Putamen (tissue), 1 donor: ENCODE data around the gene SCAP.
A peak's percentile ranks its signal among the peaks of the same experiment; 100 is the strongest.
"Not testable (repeated sequence)": the region's sequence is repeated elsewhere in the genome, so short reads cannot be mapped to it uniquely, and the experiment has no call there.

ENCODE experiments used
- DNase-seq: peaks from one replicate; pipeline ENCODE4 v3.0.0-alpha.2; 2016; ENCODE audit warnings: low spot score

SCAP gene

GRCh38 chr3:47394881-47395280, 80.9 kb downstream of the SCAP start:
- no peak for DNase-seq

DNA sequence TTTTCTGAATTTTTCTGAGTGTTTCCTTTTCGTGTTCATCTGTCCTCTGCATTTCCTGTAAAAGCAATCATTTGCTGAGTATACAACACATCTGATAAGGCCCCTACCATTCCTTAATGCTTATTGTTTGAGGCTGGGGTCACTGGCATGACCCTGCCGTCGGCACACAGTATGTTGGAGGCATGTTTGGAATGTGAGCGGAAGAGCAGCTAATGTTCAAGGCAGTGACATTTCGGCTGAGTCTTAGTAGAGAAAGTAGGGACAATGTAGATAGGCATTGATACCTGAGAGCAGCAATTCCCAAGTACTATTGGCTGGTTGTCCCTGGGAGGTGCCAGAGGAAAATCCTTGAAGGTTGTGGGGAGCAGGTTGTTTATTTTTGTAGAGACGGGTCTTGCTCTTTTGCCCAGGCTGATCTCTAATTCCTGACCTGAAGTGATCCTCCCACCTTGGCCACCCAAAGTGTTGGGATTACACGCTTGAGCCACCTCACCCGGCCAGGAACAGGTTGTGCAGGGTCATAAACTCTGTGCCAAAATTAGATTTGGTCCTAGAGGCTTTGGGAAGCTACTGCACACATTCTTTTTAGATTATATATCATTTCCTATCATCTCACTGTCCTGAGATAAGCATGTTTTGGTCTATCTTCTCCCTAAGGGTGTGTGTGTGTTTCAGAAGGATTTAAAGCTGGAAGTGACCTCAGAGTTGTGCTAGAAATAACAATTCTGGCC, 81.4 kb downstream of the SCAP start:
- DNase-seq, result no peak

DNA sequence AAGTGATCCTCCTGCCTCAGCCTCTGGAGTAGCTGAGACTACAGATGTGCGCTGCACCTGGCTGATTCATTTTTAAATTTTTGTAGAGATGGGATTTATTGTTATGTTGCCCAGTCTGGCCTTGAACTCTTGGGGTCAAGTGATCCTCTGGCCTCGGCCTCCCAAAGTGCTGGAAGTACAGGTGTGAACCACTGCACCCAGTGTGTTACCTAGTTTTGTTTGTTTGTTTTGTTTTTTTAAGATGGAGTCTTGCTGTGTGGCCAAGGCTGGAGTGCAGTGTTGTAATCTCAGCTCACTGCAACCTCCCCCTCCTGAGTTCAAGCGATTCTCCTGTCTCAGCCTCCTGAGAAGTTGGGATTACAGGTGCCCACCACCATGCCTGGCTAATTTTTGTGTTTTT, 82.8 kb downstream of the SCAP start:
- no peak for DNase-seq

DNA sequence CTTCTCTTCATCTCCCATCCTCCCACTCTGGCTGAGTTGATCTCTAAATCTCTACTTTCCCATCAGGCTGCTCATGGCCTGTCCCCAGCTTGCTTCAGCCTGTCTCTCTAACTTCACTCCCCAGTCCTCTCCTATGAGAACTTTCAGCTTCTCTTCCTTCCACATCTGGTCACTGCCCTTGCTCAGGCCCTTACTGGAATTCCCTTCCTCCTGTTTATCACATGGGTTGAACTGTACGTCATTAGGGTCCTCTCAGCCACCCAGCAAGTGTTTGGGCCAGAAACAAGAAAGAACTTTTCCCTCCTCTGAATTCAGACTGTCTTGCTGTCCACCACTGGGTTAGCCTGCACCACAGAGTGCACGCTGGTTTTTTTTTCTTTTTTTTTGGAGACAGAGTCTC, 89.9 kb downstream of the SCAP start:
- DNase-seq, result no peak

DNA sequence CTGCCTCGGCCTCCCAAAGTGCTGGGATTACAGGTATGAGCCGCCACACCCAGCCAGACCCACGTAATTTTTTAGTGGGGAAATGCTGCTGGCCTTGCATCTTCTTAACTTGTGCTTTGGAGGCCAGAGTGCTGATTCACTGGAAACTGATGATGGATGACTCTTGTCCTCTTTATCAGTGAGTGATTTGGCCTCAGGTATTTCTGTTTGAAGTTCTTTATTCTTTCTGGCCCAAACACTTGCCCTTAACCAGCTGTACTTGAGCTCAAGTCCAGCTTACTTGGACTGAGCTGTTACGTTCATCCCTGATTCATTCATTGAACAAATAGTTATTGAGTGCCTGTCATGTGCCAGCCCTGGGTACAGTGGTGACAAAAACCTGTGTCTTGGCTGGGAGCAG, 90.7 kb downstream of the SCAP start:
- DNase-seq, result no peak

GRCh38 chr3:47384425-47384824, 91.3 kb downstream of the SCAP start:
- DNase-seq, result no peak

GRCh38 chr3:47381317-47382157, 94.2 kb downstream of the SCAP start:
- peak; percentile 69 for DNase-seq

- DNase-seq, result peak; percentile 99
Observed at GRCh38 chr3:47380601-47381316, 95.0 kb downstream of the SCAP start, which contains the start of gene PTPN23. Gene PTPN23, plus strand, starts transcription at chr3:47381021. Its CDS starts 76 bp downstream, at chr3:47381097.

DNA sequence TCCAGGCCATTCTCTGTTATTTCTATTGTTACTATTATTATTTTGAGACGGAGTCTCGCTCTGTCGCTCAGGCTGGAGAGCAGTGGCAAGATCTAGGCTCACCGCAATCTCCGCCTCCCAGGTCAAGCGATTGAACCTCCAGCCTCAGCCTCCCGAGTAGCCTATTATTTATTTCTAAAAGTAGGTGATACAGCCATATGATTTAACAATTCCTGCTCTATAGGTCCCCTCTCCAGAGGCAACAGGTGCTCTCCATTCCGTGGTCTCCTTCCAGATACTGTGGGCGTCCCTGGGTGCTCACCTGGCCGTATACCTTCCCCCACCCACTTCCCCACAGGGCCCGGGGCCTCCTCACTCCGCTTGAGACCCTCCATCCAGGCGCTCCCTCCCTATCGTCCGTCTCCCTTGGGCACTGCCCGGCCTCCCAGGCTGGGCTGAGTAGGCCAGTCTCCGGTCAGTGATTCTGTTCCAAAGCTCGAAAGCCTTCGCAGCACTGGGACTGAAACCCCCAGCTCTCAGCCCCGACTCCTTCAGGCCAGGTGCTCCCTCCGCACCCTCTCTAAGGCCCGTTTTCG, 95.6 kb downstream of the SCAP start:
- DNase-seq, result no peak

- DNase-seq, result no peak
Observed at GRCh38 chr3:47379411-47379899, 96.3 kb downstream of the SCAP start.

GRCh38 chr3:47378869-47379268, 96.9 kb downstream of the SCAP start:
- no peak for DNase-seq

- no peak for DNase-seq
Observed at GRCh38 chr3:47377186-47377585, 98.6 kb downstream of the SCAP start.

- DNase-seq, result no peak
Observed at GRCh38 chr3:47376393-47376792, 99.3 kb downstream of the SCAP start.

DNA sequence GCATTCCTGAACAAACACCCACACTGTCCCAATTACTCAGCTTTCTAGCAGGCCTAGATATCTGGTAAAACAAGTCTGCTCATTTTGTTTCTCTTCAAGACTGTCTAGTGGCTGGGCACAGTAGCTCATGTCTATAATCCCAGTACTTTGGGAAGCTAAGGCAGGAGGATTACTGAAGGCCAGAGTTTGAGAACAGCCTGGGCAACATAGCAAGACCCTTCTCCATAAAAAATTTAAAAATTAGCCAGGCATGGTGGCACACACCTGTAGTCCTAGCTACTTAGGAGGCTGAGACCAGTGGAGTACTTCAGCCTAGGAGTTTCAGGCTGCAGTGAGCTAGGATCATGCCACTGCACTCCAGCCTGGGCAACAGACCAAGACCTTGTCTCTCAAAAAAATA, 101.2 kb downstream of the SCAP start:
- DNase-seq, result no peak

GRCh38 chr3:47370887-47371697, 104.6 kb downstream of the SCAP start:
- no peak for DNase-seq

DNA sequence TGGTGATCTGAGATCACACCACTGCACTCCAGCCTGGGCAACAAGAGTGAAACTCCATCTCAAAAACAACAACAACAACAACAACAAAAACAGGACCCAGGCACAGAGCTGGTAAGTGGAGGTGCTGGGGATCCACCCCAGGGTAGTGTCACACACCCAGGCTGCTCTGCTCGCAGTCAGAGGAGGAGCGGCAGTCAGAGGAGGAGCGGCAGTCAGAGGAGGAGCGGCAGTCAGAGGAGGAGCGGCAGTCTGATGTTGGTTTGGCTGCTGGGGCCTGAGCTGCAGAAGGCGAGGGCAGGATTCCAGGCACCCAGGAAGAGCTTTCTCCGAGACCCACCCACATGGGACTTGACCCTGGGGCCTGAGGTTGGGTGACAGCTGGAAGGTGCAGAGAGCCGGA, 105.7 kb downstream of the SCAP start:
- not testable (repeated sequence) for DNase-seq

- DNase-seq, result no peak
Observed at GRCh38 chr3:47367631-47368030, 108.1 kb downstream of the SCAP start.

DNA sequence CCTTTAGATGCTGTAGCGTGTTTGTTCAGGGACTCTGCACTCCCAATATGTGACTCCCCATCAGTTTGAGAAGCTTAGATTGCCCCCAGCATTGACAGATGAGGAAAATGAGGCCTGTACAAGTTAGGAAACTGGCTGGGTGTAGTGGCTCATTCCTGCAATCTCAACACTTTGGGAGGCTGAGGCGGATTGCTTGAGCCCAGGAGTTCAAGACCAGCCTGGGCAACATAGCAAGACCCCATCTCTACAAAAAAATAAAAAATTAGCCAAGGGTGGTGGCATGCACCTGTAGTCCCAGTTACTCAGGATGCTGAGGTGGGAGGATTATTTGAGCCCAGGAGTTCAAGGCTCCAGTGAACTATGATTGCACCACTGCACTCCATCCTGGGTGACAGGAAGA, 108.9 kb downstream of the SCAP start:
- DNase-seq, result no peak

DNA sequence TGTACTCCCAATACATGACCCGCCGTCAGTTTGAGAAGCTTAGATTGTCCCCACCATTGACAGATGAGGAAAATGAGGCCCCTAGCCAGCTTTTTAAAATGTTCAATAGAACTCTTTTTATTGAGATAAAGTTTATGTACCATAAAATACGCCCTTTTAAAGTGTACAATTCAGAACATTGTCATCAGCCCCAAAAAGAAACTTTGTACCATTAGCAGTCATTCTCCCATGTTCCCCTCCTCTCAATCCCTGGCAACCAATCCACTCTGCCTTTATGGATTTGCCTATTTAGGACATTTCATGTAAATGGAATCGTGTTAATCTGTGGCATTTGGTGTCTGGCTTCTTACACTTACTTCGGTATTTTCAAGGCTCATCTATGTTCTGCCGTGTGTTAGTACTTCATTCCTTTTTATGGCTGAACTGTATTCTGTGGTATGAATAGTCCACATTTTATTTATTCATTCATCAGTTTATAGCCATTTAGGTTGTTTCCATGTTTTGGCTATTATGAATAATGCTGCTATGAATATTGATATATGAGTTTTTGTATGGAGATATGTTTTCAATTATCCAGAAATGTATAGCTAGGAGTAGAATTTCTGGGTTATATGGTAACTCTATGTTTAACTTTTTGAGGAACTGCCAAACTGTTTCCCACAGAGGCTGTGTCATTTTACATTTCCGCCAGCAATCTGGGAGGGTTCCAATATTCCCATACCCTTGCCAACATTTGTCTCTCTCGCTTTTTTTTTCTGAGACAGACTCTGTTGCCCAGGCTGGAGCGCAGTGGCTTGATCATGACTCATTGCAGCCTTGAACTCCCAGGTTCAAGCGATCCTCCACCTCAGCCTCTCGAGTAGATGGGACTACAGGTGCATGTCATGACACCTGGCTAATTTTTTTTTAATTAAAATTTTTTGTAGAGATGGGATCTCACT, 110.3 kb downstream of the SCAP start:
- no peak for DNase-seq
